ENCODE results near the gene FAM3B. TPM values are rescaled to one million over a fixed set of nuclear protein-coding genes. Genes with fewer than 3 reads are reported as not detected.

Gene FAM3B
- polyA plus RNA-seq, 1 experiment = not detected

DNA sequence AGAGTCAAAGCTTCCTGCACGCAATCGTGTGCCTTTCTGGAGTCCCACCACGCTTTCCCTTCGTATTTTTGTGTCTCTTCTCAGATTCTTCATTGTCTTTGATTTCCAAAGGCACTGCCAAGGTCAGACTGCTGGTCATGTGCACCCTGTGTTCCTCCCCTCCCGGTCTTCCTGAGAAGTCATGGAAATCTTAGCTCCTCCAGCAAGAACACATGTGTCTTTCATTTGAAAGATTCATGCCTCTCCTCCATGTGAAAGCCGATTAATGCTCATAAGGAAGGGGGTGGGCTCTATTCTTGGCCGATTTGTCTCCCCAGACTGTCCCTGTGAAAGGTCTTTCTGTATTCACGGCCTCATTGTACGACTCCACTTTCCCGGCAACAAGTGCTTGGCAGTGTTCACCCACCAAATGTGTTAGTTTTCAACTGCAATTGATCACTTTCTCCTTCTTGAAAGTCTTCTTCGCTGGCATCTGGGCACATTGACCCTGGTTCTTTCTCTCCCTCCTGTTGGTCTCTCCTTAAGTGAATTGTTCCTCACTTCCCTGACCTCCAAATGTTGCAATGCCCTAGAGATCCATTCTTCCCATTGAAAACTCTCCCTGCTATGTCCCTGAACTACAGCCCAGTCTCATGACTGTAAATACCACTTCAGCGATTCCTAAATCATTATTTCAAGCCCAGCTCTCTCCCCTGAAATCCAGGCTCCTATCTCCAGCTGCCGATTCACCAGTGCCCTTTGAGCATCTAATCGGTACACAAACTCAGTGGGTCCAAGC lies 70.6 kb downstream of the FAM3B start:
- ChIA-PET CTCF (no interaction called here), POLR2A (no interaction called here)
- TF ChIP-seq, protein P1, sequence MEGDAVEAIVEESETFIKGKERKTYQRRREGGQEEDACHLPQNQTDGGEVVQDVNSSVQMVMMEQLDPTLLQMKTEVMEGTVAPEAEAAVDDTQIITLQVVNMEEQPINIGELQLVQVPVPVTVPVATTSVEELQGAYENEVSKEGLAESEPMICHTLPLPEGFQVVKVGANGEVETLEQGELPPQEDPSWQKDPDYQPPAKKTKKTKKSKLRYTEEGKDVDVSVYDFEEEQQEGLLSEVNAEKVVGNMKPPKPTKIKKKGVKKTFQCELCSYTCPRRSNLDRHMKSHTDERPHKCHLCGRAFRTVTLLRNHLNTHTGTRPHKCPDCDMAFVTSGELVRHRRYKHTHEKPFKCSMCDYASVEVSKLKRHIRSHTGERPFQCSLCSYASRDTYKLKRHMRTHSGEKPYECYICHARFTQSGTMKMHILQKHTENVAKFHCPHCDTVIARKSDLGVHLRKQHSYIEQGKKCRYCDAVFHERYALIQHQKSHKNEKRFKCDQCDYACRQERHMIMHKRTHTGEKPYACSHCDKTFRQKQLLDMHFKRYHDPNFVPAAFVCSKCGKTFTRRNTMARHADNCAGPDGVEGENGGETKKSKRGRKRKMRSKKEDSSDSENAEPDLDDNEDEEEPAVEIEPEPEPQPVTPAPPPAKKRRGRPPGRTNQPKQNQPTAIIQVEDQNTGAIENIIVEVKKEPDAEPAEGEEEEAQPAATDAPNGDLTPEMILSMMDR (IDR thresholded peaks at IDR 0.05; ENCODE audit: low read depth, low read length) = no peak
- no peak for DNase-seq (ENCODE audit: low read depth, low spot score)
- Histone ChIP-seq H3K4me3 (ENCODE audit: low read depth, low read length) (no peak overlapping the region), H3K9me3 (ENCODE audit: control insufficient read depth, insufficient read depth, low read length) (no peaks in the 10 kb centered on the region), H3K27ac (ENCODE audit: low read depth, low read length) (no peak overlapping the region), H3K27me3 (ENCODE audit: control insufficient read depth, insufficient read depth, low read length) (no peaks in the 10 kb centered on the region)

DNA sequence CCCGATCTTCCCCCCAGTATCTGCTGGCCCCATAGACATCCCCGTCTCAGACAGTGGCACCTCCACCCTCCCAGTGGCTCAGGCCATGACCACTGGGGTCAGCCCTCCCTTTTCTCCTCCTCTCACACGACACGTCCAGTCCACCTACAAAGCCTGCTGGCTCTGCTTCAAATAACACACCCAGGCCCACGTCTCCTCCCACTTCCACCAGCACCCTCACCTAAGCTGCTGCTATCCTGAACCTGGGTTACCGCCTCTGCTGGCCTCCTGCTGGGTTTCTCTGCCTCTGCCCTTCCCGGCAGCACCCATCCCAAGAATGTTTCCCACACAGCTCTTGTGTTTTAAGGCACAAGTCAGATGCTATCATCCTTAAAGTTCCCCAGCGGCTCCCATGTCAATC lies 71.2 kb downstream of the FAM3B start:
- Histone ChIP-seq H3K9me3 (ENCODE audit: control insufficient read depth, insufficient read depth, low read length) (no peaks in the 10 kb centered on the region), H3K27ac (ENCODE audit: low read depth, low read length) (no peak overlapping the region), H3K27me3 (ENCODE audit: control insufficient read depth, insufficient read depth, low read length) (no peaks in the 10 kb centered on the region), H3K4me3 (ENCODE audit: low read depth, low read length) (no peak overlapping the region)
- no peak for DNase-seq (ENCODE audit: low read depth, low spot score)
- POLR2A ChIA-PET = no interaction called here
- TF ChIP-seq, protein P1 (IDR thresholded peaks at IDR 0.05; ENCODE audit: low read depth, low read length) = no peak
- CTCF ChIA-PET = no interaction called here

DNA sequence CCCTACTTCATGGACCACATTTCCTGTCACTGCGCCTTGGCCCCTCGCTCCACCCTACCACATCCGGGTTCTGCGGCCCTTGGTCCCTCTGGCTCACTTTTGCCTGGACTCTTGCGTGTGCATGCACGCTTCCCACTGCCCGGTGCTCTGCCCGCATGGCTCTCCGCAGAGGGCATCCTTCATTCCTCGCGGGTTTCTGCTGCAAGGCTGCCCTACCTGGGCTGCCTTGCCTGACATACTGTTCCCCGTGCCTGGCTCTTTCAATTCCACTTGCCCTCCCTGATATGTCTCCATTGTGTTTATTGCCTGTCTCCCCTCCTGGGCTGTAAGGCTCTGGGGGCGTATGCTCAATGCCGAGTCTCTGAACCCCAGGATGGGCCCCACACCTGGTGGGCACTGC lies 71.7 kb downstream of the FAM3B start:
- Histone ChIP-seq H3K4me3 (ENCODE audit: low read depth, low read length) (no peak overlapping the region), H3K27ac (ENCODE audit: low read depth, low read length) (no peak overlapping the region), H3K27me3 (ENCODE audit: control insufficient read depth, insufficient read depth, low read length) (no peaks in the 10 kb centered on the region), H3K9me3 (ENCODE audit: control insufficient read depth, insufficient read depth, low read length) (no peaks in the 10 kb centered on the region)
- no peak for DNase-seq (ENCODE audit: low read depth, low spot score)
- ChIA-PET CTCF (no interaction called here), POLR2A (no interaction called here)
- TF ChIP-seq, protein P1 (IDR thresholded peaks at IDR 0.05; ENCODE audit: low read depth, low read length) = no peak

DNA sequence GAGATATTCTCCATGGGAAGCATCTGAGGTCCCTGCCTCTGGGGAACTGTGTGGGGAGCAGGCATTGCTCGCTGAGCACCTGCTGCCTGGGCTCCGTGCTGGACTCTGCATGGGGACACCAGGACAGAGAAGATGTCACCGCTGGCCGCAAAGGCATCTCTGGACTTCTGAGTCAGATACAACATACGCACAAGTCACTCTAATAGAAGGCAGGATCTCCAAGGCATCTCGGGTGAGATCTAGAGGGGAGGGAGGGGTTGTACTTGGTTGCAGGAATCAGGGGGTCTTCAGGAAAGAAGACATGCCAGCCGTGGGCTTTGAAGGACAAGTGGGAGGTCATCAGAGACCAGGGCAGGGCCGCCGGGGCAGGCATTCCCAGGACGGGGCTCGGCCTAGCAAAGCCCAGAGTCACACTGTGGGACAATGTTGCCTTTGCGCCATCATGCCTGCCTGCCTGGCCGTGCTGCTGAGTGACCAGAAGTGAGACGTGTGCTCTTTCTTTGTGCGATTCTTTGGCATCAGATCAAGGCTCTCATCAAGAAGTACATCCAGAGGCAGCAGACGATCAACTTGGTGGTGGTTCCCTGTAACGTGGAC lies 73.5 kb downstream of the FAM3B start:
- no peaks in the 10 kb centered on the region for H3K9me3 ChIP-seq (ENCODE audit: control insufficient read depth, insufficient read depth, low read length)
- ChIA-PET POLR2A (no interaction called here), CTCF (no interaction called here)
- no peak overlapping the region for H3K27ac ChIP-seq (ENCODE audit: low read depth, low read length)
- TF ChIP-seq, protein P1 (IDR thresholded peaks at IDR 0.05; ENCODE audit: low read depth, low read length) = no peak
- DNase-seq (ENCODE audit: low read depth, low spot score) = no peak
- H3K27me3 ChIP-seq (ENCODE audit: control insufficient read depth, insufficient read depth, low read length) = no peaks in the 10 kb centered on the region
- no peak overlapping the region for H3K4me3 ChIP-seq (ENCODE audit: low read depth, low read length)

DNA sequence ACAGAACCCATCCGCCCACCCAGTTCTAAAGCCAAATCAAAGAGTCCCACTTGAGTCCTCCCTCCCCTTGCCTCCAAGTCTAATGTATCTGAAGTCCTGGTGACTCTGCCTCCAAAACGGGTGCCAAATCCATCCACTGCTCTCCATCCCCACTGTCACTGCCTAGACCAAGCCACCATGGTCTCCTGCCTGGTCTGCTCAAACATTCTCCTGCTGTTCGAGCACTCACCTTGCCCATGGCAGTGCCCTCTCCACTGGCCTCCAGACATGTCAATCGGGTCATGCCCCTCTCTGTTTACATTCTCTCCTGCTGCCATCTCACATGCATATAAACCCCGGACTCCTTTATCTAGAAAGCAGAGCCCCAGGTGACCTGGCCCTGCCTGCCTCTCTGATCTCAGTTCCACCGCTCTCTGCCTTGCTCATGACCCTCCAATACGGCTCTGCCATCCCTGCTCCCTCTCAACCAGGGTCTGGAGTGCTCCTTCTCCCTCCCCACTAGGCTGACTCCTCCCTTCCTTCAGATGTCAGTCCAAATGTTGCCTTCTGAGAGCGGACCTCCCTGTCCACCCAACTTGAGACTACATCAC lies 77.4 kb downstream of the FAM3B start:
- H3K27me3 ChIP-seq (ENCODE audit: control insufficient read depth, insufficient read depth, low read length) = no peaks in the 10 kb centered on the region
- H3K27ac ChIP-seq (ENCODE audit: low read depth, low read length) = no peak overlapping the region
- TF ChIP-seq, protein P1 (IDR thresholded peaks at IDR 0.05; ENCODE audit: low read depth, low read length) = no peak
- H3K9me3 ChIP-seq (ENCODE audit: control insufficient read depth, insufficient read depth, low read length) = no peaks in the 10 kb centered on the region; the same call in 1 of the 2 replicates
- H3K4me3 ChIP-seq (ENCODE audit: low read depth, low read length) = no peak overlapping the region
- ChIA-PET POLR2A (no interaction called here), CTCF (no interaction called here)
- DNase-seq (ENCODE audit: low read depth, low spot score) = no peak
